Osteoblast (primary cell): ENCODE results near the gene CD93. TPM values are rescaled to one million over a fixed set of nuclear protein-coding genes. Genes with fewer than 3 reads are reported as not detected.

Experiments
- DNase-seq: peaks from one replicate; pipeline ENCODE4 v3.0.0; 2011; ENCODE audit warnings: low spot score, mixed read lengths; ENCODE audit not compliant: insufficient read length; ENCODE audit errors: missing footprints
- H2AFZ ChIP-seq: 2 replicates; pipeline ENCODE4 v1.6.0; 2011; ENCODE audit warnings: mild to moderate bottlenecking, low read length
- H3K27ac ChIP-seq: 2 replicates; pipeline ENCODE4 v1.5.1; 2011; ENCODE audit warnings: mild to moderate bottlenecking, low read depth, low read length, moderate library complexity
- H3K27me3 ChIP-seq: 2 replicates; pipeline ENCODE4 v1.6.0; 2012; ENCODE audit warnings: mild to moderate bottlenecking, control low read depth, inconsistent platforms, low read length, moderate library complexity; ENCODE audit not compliant: insufficient read depth
- H3K36me3 ChIP-seq: 2 replicates; pipeline ENCODE4 v1.5.1; 2011; ENCODE audit warnings: mild to moderate bottlenecking, low read length, control low read depth, moderate library complexity; ENCODE audit not compliant: insufficient read depth
- H3K4me1 ChIP-seq: 2 replicates; pipeline ENCODE4 v1.5.1; 2011; ENCODE audit warnings: mild to moderate bottlenecking, low read length, control low read depth, moderate library complexity; ENCODE audit not compliant: insufficient read depth
- H3K4me2 ChIP-seq: 2 replicates; pipeline ENCODE4 v1.6.0; 2011; ENCODE audit warnings: mild to moderate bottlenecking, low read length; ENCODE audit not compliant: insufficient read depth
- H3K4me3 ChIP-seq: fragments of 200-600 bp; sonication (generic); 3 replicates; pipeline ENCODE4 v1.5.1; 2012; ENCODE audit warnings: mild to moderate bottlenecking, low read length, inconsistent platforms; ENCODE audit not compliant: insufficient read depth
- H3K79me2 ChIP-seq: 2 replicates; pipeline ENCODE4 v1.6.0; 2012; ENCODE audit warnings: mild to moderate bottlenecking, low read length, control low read depth, inconsistent platforms; ENCODE audit not compliant: insufficient read depth
- H3K9me3 ChIP-seq: 2 replicates; pipeline ENCODE4 v1.5.1; 2011; ENCODE audit warnings: low read depth, low read length, control low read depth
- H4K20me1 ChIP-seq: 2 replicates; pipeline ENCODE4 v1.6.0; 2012; ENCODE audit warnings: mild to moderate bottlenecking, low read length, control low read depth; ENCODE audit not compliant: insufficient read depth
- CTCF ChIP-seq: IDR thresholded peaks from 2 replicates; pipeline ENCODE4 v1.5.1; 2011; ENCODE audit warnings: mild to moderate bottlenecking, low read depth, low read length, moderate library complexity; ENCODE audit errors: extremely low read depth
- total RNA-seq: library from RNA; depleted of rRNA; stranded (reverse); fragments of >200 nt; gene quantifications from 2 replicates; pipeline ENCODE4 v1.2.3, GENCODE V29; 2012

CD93 gene
- total RNA-seq, 1 donor = not detected

- no peak for DNase-seq
- no peaks in the 10 kb centered on the region for H3K36me3 ChIP-seq
- no peaks in the 10 kb centered on the region for H3K79me2 ChIP-seq
- no peak for TF ChIP-seq CTCF
- no peak overlapping the region for H3K4me2 ChIP-seq
- H3K27ac ChIP-seq = no peak overlapping the region
- H2AFZ ChIP-seq = no peak overlapping the region
- H3K9me3 ChIP-seq = no peaks in the 10 kb centered on the region
- H3K4me3 ChIP-seq = no peak overlapping the region
- H3K27me3 ChIP-seq = peaks cover 46% of the 10 kb centered on the region
- no peaks in the 10 kb centered on the region for H4K20me1 ChIP-seq
- H3K4me1 ChIP-seq = no peaks in the 10 kb centered on the region
Observed at GRCh38 chr20:23037017-23037481, 49.1 kb downstream of the CD93 start.

- Histone ChIP-seq H3K4me1 (no peaks in the 10 kb centered on the region), H2AFZ (no peak overlapping the region), H3K79me2 (no peaks in the 10 kb centered on the region), H3K9me3 (no peaks in the 10 kb centered on the region), H4K20me1 (no peaks in the 10 kb centered on the region), H3K27me3 (peaks cover 42% of the 10 kb centered on the region), H3K27ac (no peak overlapping the region), H3K4me2 (no peak overlapping the region), H3K36me3 (no peaks in the 10 kb centered on the region), H3K4me3 (no peak overlapping the region)
- TF ChIP-seq CTCF = no peak
- DNase-seq = no peak
Observed at GRCh38 chr20:23036371-23036770, 49.8 kb downstream of the CD93 start.

GRCh38 chr20:23035731-23036130 is 50.4 kb downstream of the CD93 start:
- no peak for DNase-seq
- no peak for TF ChIP-seq CTCF
- H3K4me1 ChIP-seq = no peaks in the 10 kb centered on the region
- no peak overlapping the region for H3K4me3 ChIP-seq
- peaks cover 43% of the 10 kb centered on the region for H3K27me3 ChIP-seq
- H3K36me3 ChIP-seq = no peaks in the 10 kb centered on the region
- no peaks in the 10 kb centered on the region for H4K20me1 ChIP-seq
- no peak overlapping the region for H3K27ac ChIP-seq
- H3K4me2 ChIP-seq = no peak overlapping the region
- no peak overlapping the region for H2AFZ ChIP-seq
- H3K79me2 ChIP-seq = no peaks in the 10 kb centered on the region
- no peaks in the 10 kb centered on the region for H3K9me3 ChIP-seq

GRCh38 chr20:23034721-23035671 is 51.1 kb downstream of the CD93 start, which contains the start of gene SSTR4:
Gene SSTR4 (plus strand): TSS chr20:23035312. CDS start chr20:23035484, 172 bp downstream.
- no peaks in the 10 kb centered on the region for H3K9me3 ChIP-seq
- no peak within 1 kb of the TSS for H2AFZ ChIP-seq
- H3K4me1 ChIP-seq = no peaks in the 10 kb centered on the region
- no peaks in the 10 kb centered on the region for H3K79me2 ChIP-seq
- no peak for DNase-seq
- H4K20me1 ChIP-seq = no peaks in the 10 kb centered on the region
- no peaks in the 10 kb centered on the region for H3K36me3 ChIP-seq
- TF ChIP-seq CTCF = no peak
- no peak within 1 kb of the TSS for H3K27ac ChIP-seq
- H3K4me3 ChIP-seq = no peak within 1 kb of the TSS
- peaks cover 36% of the 10 kb centered on the region for H3K27me3 ChIP-seq
- no peak within 1 kb of the TSS for H3K4me2 ChIP-seq
